Neural crest cell (in vitro differentiated cells): ENCODE measurements around the gene REG4. TPM values are rescaled to one million over a fixed set of nuclear protein-coding genes. Genes with fewer than 3 reads are reported as not detected.

Experiments used
- DNase-seq: peaks from one replicate; pipeline ENCODE4 v3.0.0; 2021; ENCODE audit warnings: low read depth, mixed read lengths, low spot score
- H3K27ac Mint-ChIP-seq: one replicate; pipeline ENCODE4 v1.8.0; 2021; ENCODE audit warnings: mild to moderate bottlenecking, mixed read lengths; ENCODE audit not compliant: unreplicated experiment
- H3K27me3 Mint-ChIP-seq: 2 replicates; pipeline ENCODE4 v1.8.0; 2021; ENCODE audit warnings: low read depth, mild to moderate bottlenecking, mixed read lengths
- H3K36me3 Mint-ChIP-seq: 2 replicates; pipeline ENCODE4 v1.8.0; 2021; ENCODE audit warnings: low read depth, mild to moderate bottlenecking, mixed read lengths
- H3K4me1 Mint-ChIP-seq: 2 replicates; pipeline ENCODE4 v1.8.0; 2021; ENCODE audit warnings: mixed read lengths
- H3K4me3 Mint-ChIP-seq: one replicate; pipeline ENCODE4 v1.8.0; 2021; ENCODE audit warnings: mild to moderate bottlenecking, mixed read lengths
- H3K9me3 Mint-ChIP-seq: 2 replicates; pipeline ENCODE4 v1.8.0; 2021; ENCODE audit warnings: mixed read lengths
- CTCF ChIP-seq: fragments of 200-600 bp; sonication (generic); conservative IDR thresholded peaks from 2 replicates; pipeline ENCODE4 v1.5.0; 2021; ENCODE audit warnings: antibody characterized with exemption, mild to moderate bottlenecking
- total RNA-seq: library from RNA; stranded (reverse); gene quantifications from 2 replicates; pipeline ENCODE4 v1.2.1, GENCODE V29; 2021

Gene REG4
- total RNA-seq, 1 donor from 2014 or later, result not detected

- H3K4me1 Mint-ChIP-seq, result peaks cover 4% of the 10 kb centered on the region
- H3K9me3 Mint-ChIP-seq, result no peaks in the 10 kb centered on the region
- no peak for TF ChIP-seq CTCF
- no peak for DNase-seq
- H3K36me3 Mint-ChIP-seq, result no peaks in the 10 kb centered on the region
- no peak overlapping the region for H3K4me3 Mint-ChIP-seq
- no peak overlapping the region for H3K27ac Mint-ChIP-seq
- H3K27me3 Mint-ChIP-seq, result no peaks in the 10 kb centered on the region
Measured at GRCh38 chr1:119797606-119798005, 13.7 kb downstream of the REG4 start.

GRCh38 chr1:119797162-119797561 is 14.1 kb downstream of the REG4 start:
- Mint-ChIP-seq H3K27ac (no peak overlapping the region), H3K4me3 (no peak overlapping the region), H3K36me3 (no peaks in the 10 kb centered on the region), H3K27me3 (no peaks in the 10 kb centered on the region), H3K9me3 (no peaks in the 10 kb centered on the region), H3K4me1 (peaks cover 4% of the 10 kb centered on the region)
- no peak for DNase-seq
- no peak for TF ChIP-seq CTCF

- no peak for TF ChIP-seq CTCF
- Mint-ChIP-seq H3K9me3 (no peaks in the 10 kb centered on the region), H3K36me3 (no peaks in the 10 kb centered on the region), H3K4me1 (peaks cover 11% of the 10 kb centered on the region), H3K27ac (peak overlapping the region; percentile 60), H3K4me3 (no peak overlapping the region), H3K27me3 (no peaks in the 10 kb centered on the region)
- DNase-seq, result no peak
Measured at GRCh38 chr1:119795261-119796200, 15.7 kb downstream of the REG4 start.

- peaks cover 15% of the 10 kb centered on the region for H3K4me1 Mint-ChIP-seq
- no peak for TF ChIP-seq CTCF
Measured at GRCh38 chr1:119794876-119795240, 16.4 kb downstream of the REG4 start.

GRCh38 chr1:119794230-119794875 is 16.9 kb downstream of the REG4 start:
- Mint-ChIP-seq H3K27ac (no peak overlapping the region), H3K4me3 (no peak overlapping the region), H3K9me3 (no peaks in the 10 kb centered on the region), H3K4me1 (peaks cover 15% of the 10 kb centered on the region), H3K36me3 (no peaks in the 10 kb centered on the region), H3K27me3 (no peaks in the 10 kb centered on the region)
- TF ChIP-seq CTCF, result no peak
- DNase-seq, result no peak

More at GRCh38 chr1:119794876-119795240, 16.4 kb downstream of the REG4 start:
- DNase-seq, result no peak
- Mint-ChIP-seq H3K9me3 (no peaks in the 10 kb centered on the region), H3K36me3 (no peaks in the 10 kb centered on the region), H3K27me3 (no peaks in the 10 kb centered on the region), H3K4me3 (no peak overlapping the region), H3K27ac (peak overlapping the region; percentile 60)
